Stomach (tissue), 9 donors: ENCODE measurements around the gene RETNLB. TPM values are rescaled to one million over a fixed set of nuclear protein-coding genes. Genes with fewer than 3 reads are reported as not detected.

ENCODE experiments used
- DNase-seq, 2 donors: peaks; one replicate each; pipeline versions ENCODE4 v3.0.0 to v3.0.0-alpha.2; 2013 to 2019
- H3K27ac ChIP-seq, 5 donors: fragments of 200-600 bp in 4 of 5; sonication (generic) in 4 of 5; one replicate each; pipeline ENCODE4 v1.5.1; 2013 to 2019; ENCODE audit warnings: mild to moderate bottlenecking in 1 of 5, moderate library complexity in 1 of 5
- H3K27me3 ChIP-seq, 3 donors: fragments of 200-600 bp; sonication (generic); one replicate each; pipeline ENCODE4 v1.5.1; 2017 to 2019; ENCODE audit warnings: mixed run types in 1 of 3
- H3K36me3 ChIP-seq, 4 donors: fragments of 200-600 bp; sonication (generic); 1 replicate in 3 of 4; 2 replicates in 1 of 4; pipeline ENCODE4 v1.5.1; 2016 to 2019
- H3K4me1 ChIP-seq, 4 donors: fragments of 200-600 bp; sonication (generic); one replicate each; pipeline ENCODE4 v1.5.1; 2016 to 2019
- H3K4me3 ChIP-seq, 4 donors: fragments of 200-600 bp; sonication (generic) in 3 of 4; one replicate each; pipeline ENCODE4 v1.5.1; 2016 to 2019; ENCODE audit warnings: mild to moderate bottlenecking in 1 of 4
- H3K9me3 ChIP-seq, 4 donors: fragments of 200-600 bp; sonication (generic); one replicate each; pipeline ENCODE4 v1.5.1; 2016 to 2019
- EP300 ChIP-seq: sonication (generic); formaldehyde crosslinking; IDR thresholded peaks from one replicate; pipeline ENCODE4 v1.6.1; 2017; ENCODE audit warnings: antibody characterized with exemption
- POLR2A ChIP-seq, 4 donors: fragments of 450-650 bp; IDR thresholded peaks; one replicate each; pipeline ENCODE4 v1.6.1; 2016; ENCODE audit warnings: antibody characterized with exemption in 4 of 4, control low read depth in 2 of 4, mild to moderate bottlenecking in 1 of 4, moderate library complexity in 1 of 4
- POLR2AphosphoS5 ChIP-seq, 3 donors: sonication (generic); formaldehyde crosslinking; IDR thresholded peaks; one replicate each; pipeline ENCODE4 v1.6.1; 2016; ENCODE audit warnings: antibody characterized with exemption in 3 of 3
- WGBS, 5 donors: extraction: QIAGEN DNeasy Blood & Tissue Kit in 3 of 5; methylation state at CpG; one replicate each; pipeline versions ENCODE4 v1.1.5 to v1.1.7; 2013 to 2018; 5-methylcytosine and 5-hydroxymethylcytosine counted together
- intact Hi-C: fragments of 100-400 bp; cut with DNase I; formaldehyde crosslinking; loops from one replicate; pipeline ENCODE4 v1.15.1; 2023; ENCODE audit warnings: low total_unique reads
- polyA plus RNA-seq, 3 donors: library from polyadenylated mRNA; stranded (reverse); fragments of 200-250 nt; gene quantifications; one replicate each; pipeline ENCODE4 v1.2.3, GENCODE V29; 2013
- total RNA-seq, 5 donors: library from RNA; depleted of rRNA; stranded (reverse); fragments of >200 nt; gene quantifications; one replicate each; pipeline versions ENCODE4 v1.1.0 to v1.2.3, GENCODE V29; 2014 to 2016
- TF ChIP-seq, protein P1 (sequence below), 7 experiments: fragments of 450-650 bp in 4 of 7; fragments of 200-600 bp in 3 of 7; sonication (generic) in 3 of 7; IDR thresholded peaks; one replicate each; pipeline ENCODE4 v1.5.1; 2016 to 2019; ENCODE audit warnings: antibody characterized with exemption in 7 of 7, control low read depth in 2 of 7, mild to moderate bottlenecking in 1 of 7
- donor health status: healthy with polysubstance abuse.
- donor health status: Bipolar disorder and iron deficiency.
- donor health status: healthy.

RETNLB gene
- total and polyA plus RNA-seq, 8 donors = 103 TPM; not detected in 7

- WGBS, 5 donors = 52 to 90% (median 69%) methylated on average over 3 of the region's 3 CpGs
Observed at GRCh38 chr3:108791473-108791872, 34.3 kb upstream of the RETNLB start.

GRCh38 chr3:108780235-108780634 is 23.0 kb upstream of the RETNLB start:
- TF ChIP-seq, protein P1, sequence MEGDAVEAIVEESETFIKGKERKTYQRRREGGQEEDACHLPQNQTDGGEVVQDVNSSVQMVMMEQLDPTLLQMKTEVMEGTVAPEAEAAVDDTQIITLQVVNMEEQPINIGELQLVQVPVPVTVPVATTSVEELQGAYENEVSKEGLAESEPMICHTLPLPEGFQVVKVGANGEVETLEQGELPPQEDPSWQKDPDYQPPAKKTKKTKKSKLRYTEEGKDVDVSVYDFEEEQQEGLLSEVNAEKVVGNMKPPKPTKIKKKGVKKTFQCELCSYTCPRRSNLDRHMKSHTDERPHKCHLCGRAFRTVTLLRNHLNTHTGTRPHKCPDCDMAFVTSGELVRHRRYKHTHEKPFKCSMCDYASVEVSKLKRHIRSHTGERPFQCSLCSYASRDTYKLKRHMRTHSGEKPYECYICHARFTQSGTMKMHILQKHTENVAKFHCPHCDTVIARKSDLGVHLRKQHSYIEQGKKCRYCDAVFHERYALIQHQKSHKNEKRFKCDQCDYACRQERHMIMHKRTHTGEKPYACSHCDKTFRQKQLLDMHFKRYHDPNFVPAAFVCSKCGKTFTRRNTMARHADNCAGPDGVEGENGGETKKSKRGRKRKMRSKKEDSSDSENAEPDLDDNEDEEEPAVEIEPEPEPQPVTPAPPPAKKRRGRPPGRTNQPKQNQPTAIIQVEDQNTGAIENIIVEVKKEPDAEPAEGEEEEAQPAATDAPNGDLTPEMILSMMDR (IDR thresholded peaks at IDR 0.05) = no peak
- peak in 1 of 2 donors; percentile 44 for DNase-seq

More at GRCh38 chr3:108791473-108791872, 34.3 kb upstream of the RETNLB start:
- Histone ChIP-seq H3K9me3 (no peaks in the 10 kb centered on the region), H3K27me3 (no peaks in the 10 kb centered on the region), H3K27ac (no peak overlapping the region), H3K4me1 (no peaks in the 10 kb centered on the region), H3K4me3 (no peak overlapping the region), H3K36me3 (no peaks in the 10 kb centered on the region)
- no peak for DNase-seq
- intact Hi-C loops = no loop called here
- TF ChIP-seq, protein P1 (IDR thresholded peaks at IDR 0.05) = no peak
- TF ChIP-seq EP300 (no peak), POLR2AphosphoS5 (IDR thresholded peaks at IDR 0.05) (no peak), POLR2A (IDR thresholded peaks at IDR 0.05) (no peak)

DNA sequence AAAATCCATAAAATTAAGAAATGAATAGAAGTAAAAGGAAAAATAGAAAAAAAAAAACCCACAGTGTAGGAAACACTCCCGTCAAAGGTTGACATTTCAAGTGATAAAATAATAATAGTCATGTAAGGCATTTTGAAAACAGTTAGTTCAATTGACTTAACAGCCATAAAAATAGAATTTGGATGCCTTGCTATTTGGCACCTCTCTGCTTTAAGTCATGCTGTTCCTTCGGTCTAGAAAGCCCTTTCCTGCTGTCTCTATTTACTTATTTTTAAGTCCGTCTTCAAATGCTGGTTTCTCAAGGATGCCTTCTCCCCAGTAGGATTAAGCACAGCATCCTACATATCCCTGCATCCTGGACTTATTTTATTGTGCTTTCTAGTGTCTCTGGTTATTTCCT is 22.3 kb upstream of the RETNLB start:
- Histone ChIP-seq H3K36me3 (no peaks in the 10 kb centered on the region), H3K4me1 (no peaks in the 10 kb centered on the region), H3K4me3 (no peak overlapping the region), H3K27me3 (no peaks in the 10 kb centered on the region), H3K27ac (no peak overlapping the region), H3K9me3 (no peaks in the 10 kb centered on the region)
- intact Hi-C loops = no loop called here
- WGBS, 5 donors = 91 to 94% (median 94%) methylated on average over 3 of the region's 3 CpGs
- TF ChIP-seq, protein P1 (IDR thresholded peaks at IDR 0.05) = no peak
- no peak for TF ChIP-seq EP300
- no peak for TF ChIP-seq POLR2AphosphoS5 (IDR thresholded peaks at IDR 0.05)
- DNase-seq = no peak

More at GRCh38 chr3:108780235-108780634, 23.0 kb upstream of the RETNLB start:
- intact Hi-C loops = no loop called here
- H3K27me3 ChIP-seq = no peaks in the 10 kb centered on the region
- H3K27ac ChIP-seq = no peak overlapping the region
- no peaks in the 10 kb centered on the region for H3K36me3 ChIP-seq
- no peaks in the 10 kb centered on the region for H3K4me1 ChIP-seq
- H3K4me3 ChIP-seq = no peak overlapping the region
- no peaks in the 10 kb centered on the region for H3K9me3 ChIP-seq
- 73 to 91% (median 85%) methylated on average over 4 of the region's 4 CpGs for WGBS, 5 donors

DNA sequence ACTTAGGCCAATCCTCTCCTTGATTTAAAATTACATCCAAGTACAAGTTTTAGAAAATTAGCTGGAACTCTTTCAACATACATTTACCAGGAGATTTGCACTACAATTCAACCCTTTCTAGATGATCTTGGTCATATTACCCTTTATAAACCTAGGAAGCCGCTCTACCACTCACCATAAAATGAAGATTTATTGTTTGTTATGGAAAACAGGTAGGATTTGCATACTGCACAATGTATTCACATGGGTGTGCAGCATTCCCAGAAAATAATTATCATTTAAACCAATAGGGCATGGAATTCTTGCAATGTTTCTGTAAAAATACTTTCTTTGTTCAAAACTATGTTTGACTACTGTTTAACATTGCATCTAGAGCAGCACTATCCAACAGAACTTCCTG is 18.4 kb upstream of the RETNLB start:
- intact Hi-C loops = no loop called here
- Histone ChIP-seq H3K4me1 (no peaks in the 10 kb centered on the region), H3K27ac (no peak overlapping the region), H3K4me3 (no peak overlapping the region), H3K27me3 (no peaks in the 10 kb centered on the region), H3K36me3 (no peaks in the 10 kb centered on the region), H3K9me3 (no peaks in the 10 kb centered on the region)
- 80 to 87% (median 83%) methylated on average over 1 of the region's 1 CpG for WGBS, 5 donors
- no peak for DNase-seq
- TF ChIP-seq, protein P1 (IDR thresholded peaks at IDR 0.05) = no peak
- TF ChIP-seq EP300 (no peak), POLR2A (IDR thresholded peaks at IDR 0.05) (no peak), POLR2AphosphoS5 (IDR thresholded peaks at IDR 0.05) (no peak)
